Transverse colon (tissue), 3 donors: Measurements from ENCODE around the gene MACROH2A2.

ENCODE experiments used
- CTCF ChIP-seq, 5 experiments: fragments of 200-600 bp in 3 of 5; fragments of 450-650 bp in 2 of 5; sonication (generic) in 3 of 5; IDR thresholded peaks; 1 replicate in 2 of 5; 2 replicates in 3 of 5; pipeline ENCODE4 v1.5.1; 2016 to 2017; ENCODE audit warnings: antibody characterized with exemption in 5 of 5, inconsistent platforms in 3 of 5, mild to moderate bottlenecking in 2 of 5, moderate library complexity in 1 of 5
- EP300 ChIP-seq: sonication (generic); formaldehyde crosslinking; IDR thresholded peaks from one replicate; pipeline ENCODE4 v1.6.1; 2017; ENCODE audit warnings: antibody characterized with exemption, low read depth
- POLR2A ChIP-seq: fragments of 450-650 bp; IDR thresholded peaks from one replicate; pipeline ENCODE4 v1.6.1; 2016; ENCODE audit warnings: antibody characterized with exemption, mild to moderate bottlenecking, moderate library complexity

- no peak for TF ChIP-seq CTCF (IDR thresholded peaks at IDR 0.05)
- TF ChIP-seq EP300, result no peak
- TF ChIP-seq POLR2A, result no peak
These were observed 95.9 kb downstream of the MACROH2A2 start for GRCh38 chr10:70148516-70148915.
